H9 (cell line): Measurements from ENCODE around the gene MREG. TPM values are rescaled to one million over a fixed set of nuclear protein-coding genes. Genes with fewer than 3 reads are reported as not detected.
A peak's percentile ranks its signal among the peaks of the same experiment; 100 is the strongest.
"Not testable (repeated sequence)": the region's sequence is repeated elsewhere in the genome, so short reads cannot be mapped to it uniquely, and the experiment has no call there.

Experiments used
- DNase-seq: peaks from one replicate; pipeline ENCODE4 v3.0.0-alpha.2; 2017
- H2AFZ ChIP-seq: one replicate; pipeline ENCODE4 v1.6.1; 2013; ENCODE audit warnings: mild to moderate bottlenecking, low read length, control low read depth, moderate library complexity
- H2AK5ac ChIP-seq: 2 replicates; pipeline ENCODE4 v1.6.1; 2013; ENCODE audit warnings: low read length, control low read depth, mixed read lengths; ENCODE audit not compliant: insufficient read length
- H2BK120ac ChIP-seq: one replicate; pipeline ENCODE4 v1.6.1; 2013; ENCODE audit warnings: low read depth, mild to moderate bottlenecking, low read length, control low read depth, inconsistent platforms; ENCODE audit not compliant: poor library complexity, severe bottlenecking
- H2BK12ac ChIP-seq: 2 replicates; pipeline ENCODE4 v1.6.1; 2013; ENCODE audit warnings: low read length, control low read depth, mixed read lengths, low read depth; ENCODE audit not compliant: insufficient read length
- H2BK15ac ChIP-seq: 2 replicates; pipeline ENCODE4 v1.6.1; 2013; ENCODE audit warnings: low read depth, low read length, control low read depth
- H2BK20ac ChIP-seq: one replicate; pipeline ENCODE4 v1.6.1; 2013; ENCODE audit warnings: low read depth, mild to moderate bottlenecking, low read length, control low read depth, inconsistent platforms; ENCODE audit not compliant: poor library complexity, severe bottlenecking
- H2BK5ac ChIP-seq: 2 replicates; pipeline ENCODE4 v1.6.1; 2013; ENCODE audit warnings: low read length, control low read depth, mixed read lengths; ENCODE audit not compliant: insufficient read length
- H3K14ac ChIP-seq: 2 replicates; pipeline ENCODE4 v1.6.1; 2013; ENCODE audit warnings: low read length, control low read depth; ENCODE audit not compliant: insufficient read depth
- H3K18ac ChIP-seq: 2 replicates; pipeline ENCODE4 v1.6.1; 2013; ENCODE audit warnings: low read depth, mild to moderate bottlenecking, mixed read lengths, low read length, control low read depth; ENCODE audit not compliant: insufficient read length
- H3K23ac ChIP-seq: 2 replicates; pipeline ENCODE4 v1.6.1; 2013; ENCODE audit warnings: low read length, control low read depth, mixed read lengths, low read depth; ENCODE audit not compliant: insufficient read length
- H3K23me2 ChIP-seq: 2 replicates; pipeline ENCODE4 v1.6.1; 2013; ENCODE audit warnings: low read depth, mild to moderate bottlenecking, mixed read lengths, low read length, control low read depth; ENCODE audit not compliant: insufficient read length, poor library complexity, severe bottlenecking
- H3K27ac ChIP-seq: 2 replicates; pipeline ENCODE4 v1.5.1; 2013; ENCODE audit warnings: low read length, control low read depth, mixed read lengths, low read depth; ENCODE audit not compliant: insufficient read length
- H3K27me3 ChIP-seq: 2 replicates; pipeline ENCODE4 v1.6.1; 2013; ENCODE audit warnings: low read length, control low read depth, inconsistent platforms; ENCODE audit not compliant: insufficient read depth
- H3K4ac ChIP-seq: 2 replicates; pipeline ENCODE4 v1.6.1; 2013; ENCODE audit warnings: low read depth, mild to moderate bottlenecking, control low read depth, inconsistent platforms, low read length, moderate library complexity
- H3K4me1 ChIP-seq: 2 replicates; pipeline ENCODE4 v1.6.1; 2013; ENCODE audit warnings: low read length, control low read depth, inconsistent platforms; ENCODE audit not compliant: insufficient read depth
- H3K4me2 ChIP-seq: 2 replicates; pipeline ENCODE4 v1.6.1; 2013; ENCODE audit warnings: low read length, control low read depth, mixed read lengths; ENCODE audit not compliant: insufficient read length, insufficient read depth
- H3K56ac ChIP-seq: 2 replicates; pipeline ENCODE4 v1.6.1; 2013; ENCODE audit warnings: low read depth, mild to moderate bottlenecking, mixed read lengths, low read length, control low read depth; ENCODE audit not compliant: insufficient read length
- H3K79me1 ChIP-seq: 2 replicates; pipeline ENCODE4 v1.6.1; 2013; ENCODE audit warnings: low read depth, mild to moderate bottlenecking, moderate library complexity, low read length, control low read depth, inconsistent platforms; ENCODE audit not compliant: insufficient read depth, poor library complexity, severe bottlenecking
- H3K79me2 ChIP-seq: 2 replicates; pipeline ENCODE4 v1.6.1; 2013; ENCODE audit warnings: low read length, control low read depth, inconsistent platforms; ENCODE audit not compliant: insufficient read depth
- H3K9ac ChIP-seq: 2 replicates; pipeline ENCODE4 v1.6.1; 2013; ENCODE audit warnings: low read length, control low read depth, mixed read lengths; ENCODE audit not compliant: insufficient read length; ENCODE audit errors: extremely low read depth
- H3K9me3 ChIP-seq: one replicate; pipeline ENCODE4 v1.6.1; 2013; ENCODE audit warnings: low read depth, low read length, inconsistent platforms; ENCODE audit not compliant: control insufficient read depth
- H3T11ph ChIP-seq: one replicate; pipeline ENCODE4 v1.6.1; 2013; ENCODE audit warnings: mild to moderate bottlenecking, low read length, control low read depth, inconsistent platforms
- H4K20me1 ChIP-seq: one replicate; pipeline ENCODE4 v1.6.1; 2013; ENCODE audit not compliant: control insufficient read depth, insufficient read length, insufficient read depth
- H4K5ac ChIP-seq: 2 replicates; pipeline ENCODE4 v1.6.1; 2013; ENCODE audit warnings: low read depth, mild to moderate bottlenecking, mixed read lengths, low read length, control low read depth; ENCODE audit not compliant: insufficient read length
- H4K8ac ChIP-seq: replicated peaks from 2 replicates; pipeline ENCODE4 v1.6.1; 2013; ENCODE audit warnings: low read length, control low read depth, mixed read lengths, low read depth; ENCODE audit not compliant: insufficient read length
- H4K91ac ChIP-seq: 2 replicates; pipeline ENCODE4 v1.6.1; 2013; ENCODE audit warnings: low read depth, mild to moderate bottlenecking, moderate library complexity, mixed read lengths, low read length, control low read depth; ENCODE audit not compliant: insufficient read length
- H3K27ac Mint-ChIP-seq, 3 experiments: 2 replicates in 2 of 3; 3 replicates in 1 of 3; pipeline ENCODE4 v1.8.0; 2020 to 2021; ENCODE audit warnings: mixed read lengths in 3 of 3, mild to moderate bottlenecking in 1 of 3, moderate library complexity in 1 of 3
- H3K27me3 Mint-ChIP-seq: 2 replicates; pipeline ENCODE4 v1.8.0; 2021; ENCODE audit warnings: low read depth, mild to moderate bottlenecking, moderate library complexity, mixed read lengths
- H3K36me3 Mint-ChIP-seq, 3 experiments: 2 replicates in 2 of 3; 3 replicates in 1 of 3; pipeline ENCODE4 v1.8.0; 2020 to 2021; ENCODE audit warnings: low read depth in 3 of 3, mixed read lengths in 3 of 3; ENCODE audit not compliant: insufficient read depth in 1 of 3
- H3K4me1 Mint-ChIP-seq, 2 experiments: 2 replicates each; pipeline ENCODE4 v1.8.0; 2020; ENCODE audit warnings: mixed read lengths in 2 of 2
- H3K4me3 Mint-ChIP-seq, 2 experiments: 2 replicates in 1 of 2; 3 replicates in 1 of 2; pipeline ENCODE4 v1.8.0; 2020 to 2021; ENCODE audit warnings: mild to moderate bottlenecking in 2 of 2, mixed read lengths in 2 of 2, moderate library complexity in 1 of 2
- H3K9me3 Mint-ChIP-seq, 2 experiments: 2 replicates in 1 of 2; 3 replicates in 1 of 2; pipeline ENCODE4 v1.8.0; 2020; ENCODE audit warnings: mild to moderate bottlenecking in 2 of 2, mixed read lengths in 2 of 2, moderate library complexity in 1 of 2
- CTCF ChIP-seq: fragments of 200-600 bp; sonication (generic); conservative IDR thresholded peaks from 3 replicates; pipeline ENCODE4 v1.8.0; 2021; ENCODE audit warnings: antibody characterized with exemption, mild to moderate bottlenecking
- WGBS: extraction: QIAGEN DNeasy Blood & Tissue Kit; methylation state at CpG from one replicate; pipeline ENCODE4 v1.1.7; 2013; ENCODE audit warnings: missing lambda C conversion rate, low lambda C conversion rate, mixed read lengths; ENCODE audit not compliant: insufficient read length; ENCODE audit errors: extremely low coverage; 5-methylcytosine and 5-hydroxymethylcytosine counted together
- total RNA-seq: library from RNA; stranded (reverse); gene quantifications from 2 replicates; pipeline ENCODE4 v1.2.1, GENCODE V29; 2021

MREG gene
- total RNA-seq, 1 experiment from 2014 or later = 21.8 TPM

DNA sequence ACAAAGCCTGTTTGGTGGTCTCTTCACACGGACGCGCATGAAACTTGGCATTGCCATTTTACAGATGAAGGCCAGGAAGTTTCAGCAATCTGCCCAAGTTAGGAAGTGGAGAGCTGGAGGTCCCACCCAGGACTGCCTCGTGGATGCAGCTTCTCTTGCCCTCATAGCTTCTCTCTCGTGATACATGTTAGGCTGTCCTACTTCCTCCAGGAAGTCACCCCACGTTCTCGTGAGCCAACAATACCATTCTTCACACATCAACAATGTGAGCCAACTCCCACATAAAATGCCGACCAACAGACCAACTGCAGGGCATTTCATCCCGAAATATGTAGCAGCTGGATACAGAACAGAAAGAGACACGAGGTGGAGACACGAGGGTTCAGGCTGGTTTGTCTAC is 85.3 kb downstream of the MREG start:
- H3K56ac ChIP-seq = no peak overlapping the region
- no peak overlapping the region for H2BK120ac ChIP-seq
- no peak overlapping the region for H3K27ac ChIP-seq
- peak overlapping the region; percentile 1 for H3K18ac ChIP-seq
- H2AK5ac ChIP-seq = no peak overlapping the region
- TF ChIP-seq CTCF = no peak
- H3T11ph ChIP-seq = no peak overlapping the region
- no peaks in the 10 kb centered on the region for H3K79me1 ChIP-seq
- peaks cover 2% of the 10 kb centered on the region; the same call in 1 of the 2 replicates for H3K4me1 ChIP-seq
- H3K27ac Mint-ChIP-seq = no peak overlapping the region; a peak in 2 of 7 replicates
- H4K8ac ChIP-seq = no peak overlapping the region
- H3K4me1 Mint-ChIP-seq = peaks cover 35 to 42% of the 10 kb centered on the region in 2 experiments
- H3K36me3 Mint-ChIP-seq = peaks cover 0 to 35% (median 5%) of the 10 kb centered on the region in 3 experiments; a peak in 5 of 7 replicates
- no peaks in the 10 kb centered on the region for H4K20me1 ChIP-seq
- no CpG with 5 or more reads among the region's 11 CpGs for WGBS
- no peaks in the 10 kb centered on the region; a peak in 1 of 5 replicates for H3K9me3 Mint-ChIP-seq
- H2BK5ac ChIP-seq = no peak overlapping the region
- no peak overlapping the region for H2BK12ac ChIP-seq
- H3K4ac ChIP-seq = no peak overlapping the region
- no peak overlapping the region for H3K4me3 Mint-ChIP-seq
- H3K27me3 Mint-ChIP-seq = no peaks in the 10 kb centered on the region
- H2AFZ ChIP-seq = no peak overlapping the region
- peaks cover 7% of the 10 kb centered on the region for H3K9me3 ChIP-seq
- no peak overlapping the region for H3K23ac ChIP-seq
- no peak overlapping the region for H2BK15ac ChIP-seq
- no peak overlapping the region for H4K5ac ChIP-seq
- H3K23me2 ChIP-seq = no peaks in the 10 kb centered on the region
- H3K27me3 ChIP-seq = no peaks in the 10 kb centered on the region
- H4K91ac ChIP-seq = no peak overlapping the region
- no peak overlapping the region for H2BK20ac ChIP-seq
- no peak for DNase-seq
- no peak overlapping the region for H3K9ac ChIP-seq
- H3K79me2 ChIP-seq = no peaks in the 10 kb centered on the region
- H3K4me2 ChIP-seq = no peak overlapping the region
- no peak overlapping the region for H3K14ac ChIP-seq

DNA sequence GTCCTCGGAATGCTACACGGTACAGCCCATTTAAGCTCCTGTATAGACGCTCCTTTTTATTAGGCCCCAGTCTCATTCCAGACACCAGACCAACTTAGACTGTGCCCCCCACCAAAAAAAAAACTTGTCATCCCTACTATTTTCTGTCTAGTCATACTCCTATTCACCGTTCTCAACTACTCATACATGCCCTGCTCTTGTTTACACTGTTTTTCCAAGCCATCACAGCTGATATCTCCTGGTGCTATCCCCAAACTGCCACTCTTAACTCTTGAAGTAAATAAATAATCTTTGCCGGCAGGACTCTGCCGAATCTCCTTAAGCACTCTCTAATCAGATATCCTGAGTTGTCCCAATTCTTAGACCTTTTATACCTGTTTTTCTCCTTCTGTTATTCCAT is 86.4 kb downstream of the MREG start:
- H2BK20ac ChIP-seq, H3K27me3 ChIP-seq, H3T11ph ChIP-seq, H2BK15ac ChIP-seq, H3K14ac ChIP-seq, H2AK5ac ChIP-seq, H3K23ac ChIP-seq, H2BK120ac ChIP-seq, H4K91ac ChIP-seq, H3K79me2 ChIP-seq, H2BK12ac ChIP-seq, H4K20me1 ChIP-seq, H3K9me3 Mint-ChIP-seq, H4K5ac ChIP-seq, H2AFZ ChIP-seq, H3K27ac ChIP-seq, H2BK5ac ChIP-seq, H3K4me1 ChIP-seq, H4K8ac ChIP-seq, H3K56ac ChIP-seq, H3K4me2 ChIP-seq, H3K27me3 Mint-ChIP-seq, H3K79me1 ChIP-seq, H3K9ac ChIP-seq, H3K18ac ChIP-seq, H3K23me2 ChIP-seq, H3K4ac ChIP-seq, H3K9me3 ChIP-seq, H3K4me3 Mint-ChIP-seq, DNase-seq: not testable (repeated sequence)
- Mint-ChIP-seq H3K4me1 (peaks cover 41 to 51% of the 10 kb centered on the region in 2 experiments), H3K27ac (peak overlapping the region; percentile 37 to 63 (median 41); a peak in 3 of 7 replicates), H3K36me3 (peaks cover 0 to 35% (median 5%) of the 10 kb centered on the region in 3 experiments; a peak in 5 of 7 replicates)
- no CpG with 5 or more reads among the region's 6 CpGs for WGBS
